Mesothelial cell of epicardium (in vitro differentiated cells): ENCODE data around the gene ASPG. TPM values are rescaled to one million over a fixed set of nuclear protein-coding genes. Genes with fewer than 3 reads are reported as not detected.
A peak's percentile ranks its signal among the peaks of the same experiment; 100 is the strongest.

ENCODE experiments used
- DNase-seq, 2 experiments: peaks; one replicate each; pipeline ENCODE4 v3.0.0; 2021; ENCODE audit warnings: low spot score in 2 of 2; ENCODE audit not compliant: unreplicated experiment in 2 of 2
- H3K27ac Mint-ChIP-seq: 2 replicates; pipeline ENCODE4 v1.8.0; 2021; ENCODE audit warnings: mixed read lengths
- H3K27me3 Mint-ChIP-seq: 2 replicates; pipeline ENCODE4 v1.8.0; 2021; ENCODE audit warnings: low read depth, mixed read lengths
- H3K36me3 Mint-ChIP-seq: 2 replicates; pipeline ENCODE4 v1.8.0; 2021; ENCODE audit warnings: mixed read lengths
- H3K4me1 Mint-ChIP-seq: 2 replicates; pipeline ENCODE4 v1.8.0; 2021; ENCODE audit warnings: mixed read lengths
- H3K4me3 Mint-ChIP-seq: 2 replicates; pipeline ENCODE4 v1.8.0; 2021; ENCODE audit warnings: mild to moderate bottlenecking, moderate library complexity, mixed read lengths
- H3K9me3 Mint-ChIP-seq: 2 replicates; pipeline ENCODE4 v1.8.0; 2021; ENCODE audit warnings: mixed read lengths
- total RNA-seq: library from RNA; stranded (reverse); gene quantifications from 3 replicates; pipeline ENCODE4 v1.2.1, GENCODE V29; 2021
- TF ChIP-seq, protein P1 (sequence below): fragments of 200-600 bp; sonication (generic); IDR thresholded peaks from one replicate; pipeline ENCODE4 v1.5.0; 2021; ENCODE audit warnings: antibody characterized with exemption; ENCODE audit not compliant: unreplicated experiment

The ASPG gene
- total RNA-seq, 1 donor from 2014 or later, result 3.3 TPM

DNA sequence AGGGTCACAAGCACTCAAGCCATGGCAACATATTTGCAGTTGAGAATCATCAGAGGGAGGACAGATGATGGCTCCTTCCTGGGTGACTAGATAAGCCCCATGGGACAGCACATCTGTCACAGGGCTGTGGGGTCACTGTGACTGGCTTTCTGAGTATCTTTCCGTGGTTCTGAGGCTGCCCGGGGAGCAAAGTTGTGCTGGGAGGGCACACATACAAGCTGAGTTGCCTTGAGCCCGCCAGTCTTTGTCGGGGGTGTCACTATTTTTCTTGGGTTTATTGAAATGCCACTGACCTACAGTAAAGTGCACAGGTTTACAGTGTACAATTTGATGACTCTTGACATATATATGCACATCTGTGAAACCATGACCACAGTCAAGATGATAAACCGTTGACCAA, 35.6 kb downstream of the ASPG start:
- peak in 1 of 2 experiments; percentile 5 for DNase-seq
- TF ChIP-seq, protein P1, sequence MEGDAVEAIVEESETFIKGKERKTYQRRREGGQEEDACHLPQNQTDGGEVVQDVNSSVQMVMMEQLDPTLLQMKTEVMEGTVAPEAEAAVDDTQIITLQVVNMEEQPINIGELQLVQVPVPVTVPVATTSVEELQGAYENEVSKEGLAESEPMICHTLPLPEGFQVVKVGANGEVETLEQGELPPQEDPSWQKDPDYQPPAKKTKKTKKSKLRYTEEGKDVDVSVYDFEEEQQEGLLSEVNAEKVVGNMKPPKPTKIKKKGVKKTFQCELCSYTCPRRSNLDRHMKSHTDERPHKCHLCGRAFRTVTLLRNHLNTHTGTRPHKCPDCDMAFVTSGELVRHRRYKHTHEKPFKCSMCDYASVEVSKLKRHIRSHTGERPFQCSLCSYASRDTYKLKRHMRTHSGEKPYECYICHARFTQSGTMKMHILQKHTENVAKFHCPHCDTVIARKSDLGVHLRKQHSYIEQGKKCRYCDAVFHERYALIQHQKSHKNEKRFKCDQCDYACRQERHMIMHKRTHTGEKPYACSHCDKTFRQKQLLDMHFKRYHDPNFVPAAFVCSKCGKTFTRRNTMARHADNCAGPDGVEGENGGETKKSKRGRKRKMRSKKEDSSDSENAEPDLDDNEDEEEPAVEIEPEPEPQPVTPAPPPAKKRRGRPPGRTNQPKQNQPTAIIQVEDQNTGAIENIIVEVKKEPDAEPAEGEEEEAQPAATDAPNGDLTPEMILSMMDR, result no peak
- Mint-ChIP-seq H3K27ac (no peak overlapping the region), H3K4me1 (peaks cover 5% of the 10 kb centered on the region), H3K4me3 (no peak overlapping the region), H3K36me3 (peaks cover 3% of the 10 kb centered on the region), H3K27me3 (peaks cover 47% of the 10 kb centered on the region), H3K9me3 (peaks cover 18% of the 10 kb centered on the region)

DNA sequence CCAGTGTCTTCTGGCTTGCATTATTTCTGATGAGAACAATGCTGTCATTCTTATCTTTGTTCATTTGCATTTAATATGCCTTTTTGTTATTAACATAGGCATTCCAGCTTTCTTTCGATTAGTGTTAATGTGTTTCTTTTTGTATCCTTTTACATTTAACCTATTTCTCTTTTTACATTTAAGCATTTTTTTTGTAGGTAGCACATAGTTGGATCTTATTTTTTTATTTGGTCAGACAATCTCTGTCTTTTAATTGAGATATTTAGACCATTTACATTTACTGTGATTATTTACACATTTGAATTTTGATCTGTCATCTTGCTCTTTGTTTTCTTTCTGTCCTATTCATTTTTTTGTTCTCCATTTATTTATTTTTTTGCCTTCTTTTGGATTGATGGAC, 38.4 kb downstream of the ASPG start:
- H3K4me3 Mint-ChIP-seq, result no peak overlapping the region

GRCh38 chr14:104125011-104125410, 39.5 kb downstream of the ASPG start:
- no peak for DNase-seq

More for the DNA sequence above, 38.4 kb downstream of the ASPG start:
- Mint-ChIP-seq H3K9me3 (peaks cover 37% of the 10 kb centered on the region), H3K36me3 (peaks cover 3% of the 10 kb centered on the region), H3K4me1 (peaks cover 2% of the 10 kb centered on the region), H3K27me3 (peaks cover 35% of the 10 kb centered on the region), H3K27ac (no peak overlapping the region)
- TF ChIP-seq, protein P1, result no peak
- DNase-seq, result no peak

DNA sequence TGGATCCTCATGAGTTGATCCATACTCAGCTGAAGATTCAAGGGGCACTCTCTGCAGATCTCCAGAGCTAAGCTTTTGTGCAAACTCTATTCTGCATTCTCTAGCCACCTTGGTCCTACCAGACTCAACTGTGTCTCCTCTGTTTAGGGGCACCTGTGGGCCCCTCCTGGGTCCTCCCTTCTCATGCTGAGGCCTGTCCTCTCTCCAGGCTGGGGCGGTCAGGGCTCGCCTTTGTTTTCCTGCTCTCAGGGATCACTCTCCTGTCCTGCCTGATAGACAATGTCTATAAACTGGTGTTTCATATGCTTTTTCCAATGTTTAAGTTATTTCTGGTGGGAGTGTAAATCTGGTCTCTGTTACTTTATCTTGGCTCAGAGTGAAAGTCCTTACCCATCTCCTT, 41.3 kb downstream of the ASPG start:
- peaks cover 3% of the 10 kb centered on the region for H3K36me3 Mint-ChIP-seq
- DNase-seq, result peak in 1 of 2 experiments; percentile 4
- peaks cover 49% of the 10 kb centered on the region for H3K9me3 Mint-ChIP-seq
- no peak overlapping the region for H3K27ac Mint-ChIP-seq
- TF ChIP-seq, protein P1, result no peak
- H3K4me3 Mint-ChIP-seq, result no peak overlapping the region
- peaks cover 25% of the 10 kb centered on the region for H3K27me3 Mint-ChIP-seq
- H3K4me1 Mint-ChIP-seq, result no peaks in the 10 kb centered on the region

More at GRCh38 chr14:104125011-104125410, 39.5 kb downstream of the ASPG start:
- peaks cover 29% of the 10 kb centered on the region for H3K27me3 Mint-ChIP-seq
- TF ChIP-seq, protein P1, result no peak
- no peak overlapping the region for H3K27ac Mint-ChIP-seq
- peaks cover 1% of the 10 kb centered on the region for H3K4me1 Mint-ChIP-seq
- peaks cover 3% of the 10 kb centered on the region for H3K36me3 Mint-ChIP-seq
- no peak overlapping the region for H3K4me3 Mint-ChIP-seq
- H3K9me3 Mint-ChIP-seq, result peaks cover 46% of the 10 kb centered on the region

DNA sequence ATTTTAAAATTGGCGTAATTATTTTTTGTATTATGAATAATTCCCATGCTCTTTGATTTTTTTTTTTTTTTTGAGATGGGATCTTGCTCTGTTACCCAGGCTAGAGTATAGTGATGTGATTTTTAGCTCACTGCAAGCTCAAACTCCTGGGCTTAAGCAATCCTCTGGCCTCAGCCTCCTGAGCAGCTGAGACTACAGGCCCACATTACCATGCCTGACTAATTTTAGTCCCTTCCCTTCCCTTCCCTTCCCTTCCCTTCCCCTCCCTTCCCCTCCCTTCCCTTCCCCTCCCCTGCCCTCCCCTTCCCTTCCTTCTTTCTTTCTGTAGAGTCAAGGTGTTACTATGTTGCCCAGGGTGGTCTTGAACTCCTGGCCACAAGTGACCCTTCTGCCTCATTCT, 43.5 kb downstream of the ASPG start:
- H3K27ac Mint-ChIP-seq, result no peak overlapping the region
- H3K27me3 Mint-ChIP-seq, result peaks cover 41% of the 10 kb centered on the region
- peaks cover 3% of the 10 kb centered on the region for H3K36me3 Mint-ChIP-seq
- no peak for DNase-seq
- H3K4me1 Mint-ChIP-seq, result no peaks in the 10 kb centered on the region
- peaks cover 45% of the 10 kb centered on the region for H3K9me3 Mint-ChIP-seq
- H3K4me3 Mint-ChIP-seq, result no peak overlapping the region
- TF ChIP-seq, protein P1, result no peak

GRCh38 chr14:104129556-104129955, 44.1 kb downstream of the ASPG start:
- Mint-ChIP-seq H3K4me1 (no peaks in the 10 kb centered on the region), H3K27ac (no peak overlapping the region), H3K4me3 (no peak overlapping the region), H3K27me3 (peaks cover 47% of the 10 kb centered on the region), H3K9me3 (peaks cover 42% of the 10 kb centered on the region), H3K36me3 (peaks cover 3% of the 10 kb centered on the region)
- TF ChIP-seq, protein P1, result no peak
- no peak for DNase-seq
